HG03342 (cell line): ENCODE data around the gene ZCCHC14.
A peak's percentile ranks its signal among the peaks of the same experiment; 100 is the strongest.
"Not testable (repeated sequence)": the region's sequence is repeated elsewhere in the genome, so short reads cannot be mapped to it uniquely, and the experiment has no call there.

Source experiments
- ATAC-seq: cut with Tn5 transposase; IDR thresholded peaks from one replicate; pipeline ENCODE4 v1.9.1; 2021; ENCODE audit warnings: mild to moderate bottlenecking, moderate library complexity; ENCODE audit not compliant: unreplicated experiment

The ZCCHC14 gene

DNA sequence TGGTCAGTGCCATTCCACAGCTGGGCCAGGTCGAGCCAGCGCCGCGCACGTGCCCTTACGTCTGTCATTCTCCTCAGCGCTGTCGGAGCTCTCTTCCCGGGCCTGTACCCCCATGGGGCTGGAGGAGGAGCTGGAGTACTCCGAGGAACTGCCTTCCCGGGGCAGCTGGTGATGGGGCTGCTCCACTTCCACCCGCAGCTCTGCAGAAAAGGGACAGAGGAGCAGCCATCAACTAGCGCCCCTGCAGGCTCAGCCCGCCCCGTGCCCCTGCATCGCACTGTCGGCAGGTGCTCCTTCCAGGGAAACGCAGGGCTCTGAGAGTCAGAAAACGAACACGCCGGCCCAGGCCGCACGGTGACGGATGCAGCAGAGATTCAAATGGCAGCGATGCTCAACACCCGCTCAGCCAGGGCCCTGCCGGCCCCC is 79.8 kb downstream of the ZCCHC14 start:
- no peak for ATAC-seq

DNA sequence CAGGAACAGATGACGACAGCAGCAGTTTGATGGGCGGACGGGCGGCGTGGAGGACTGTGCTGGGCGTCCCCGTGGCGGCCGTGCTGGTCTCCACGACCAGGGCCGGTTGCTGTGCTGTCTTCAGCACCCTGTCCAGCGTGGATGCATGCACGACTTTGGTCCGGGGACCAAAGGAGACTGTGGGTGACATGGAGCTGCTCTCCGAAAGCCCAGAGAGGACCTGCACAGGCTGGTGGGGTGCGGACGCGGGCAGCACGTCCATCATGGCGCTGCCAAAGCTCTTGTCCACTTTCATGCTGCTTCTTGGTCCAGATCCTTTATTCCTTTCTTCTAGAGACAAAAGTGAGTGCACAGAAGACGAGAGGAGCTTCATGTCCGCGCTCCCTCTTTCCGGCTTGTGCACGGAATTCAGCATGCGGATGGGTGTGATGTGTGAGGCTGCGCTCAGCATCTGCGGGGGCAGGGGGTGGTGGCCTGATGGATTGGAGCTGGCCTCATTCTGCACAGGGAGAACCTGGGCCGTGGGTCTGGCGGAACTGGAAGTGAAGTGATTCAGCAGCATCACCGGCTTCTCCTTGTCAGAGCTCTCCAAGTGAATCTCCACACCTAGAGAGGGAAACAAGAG is 80.3 kb downstream of the ZCCHC14 start:
- ATAC-seq = no peak

DNA sequence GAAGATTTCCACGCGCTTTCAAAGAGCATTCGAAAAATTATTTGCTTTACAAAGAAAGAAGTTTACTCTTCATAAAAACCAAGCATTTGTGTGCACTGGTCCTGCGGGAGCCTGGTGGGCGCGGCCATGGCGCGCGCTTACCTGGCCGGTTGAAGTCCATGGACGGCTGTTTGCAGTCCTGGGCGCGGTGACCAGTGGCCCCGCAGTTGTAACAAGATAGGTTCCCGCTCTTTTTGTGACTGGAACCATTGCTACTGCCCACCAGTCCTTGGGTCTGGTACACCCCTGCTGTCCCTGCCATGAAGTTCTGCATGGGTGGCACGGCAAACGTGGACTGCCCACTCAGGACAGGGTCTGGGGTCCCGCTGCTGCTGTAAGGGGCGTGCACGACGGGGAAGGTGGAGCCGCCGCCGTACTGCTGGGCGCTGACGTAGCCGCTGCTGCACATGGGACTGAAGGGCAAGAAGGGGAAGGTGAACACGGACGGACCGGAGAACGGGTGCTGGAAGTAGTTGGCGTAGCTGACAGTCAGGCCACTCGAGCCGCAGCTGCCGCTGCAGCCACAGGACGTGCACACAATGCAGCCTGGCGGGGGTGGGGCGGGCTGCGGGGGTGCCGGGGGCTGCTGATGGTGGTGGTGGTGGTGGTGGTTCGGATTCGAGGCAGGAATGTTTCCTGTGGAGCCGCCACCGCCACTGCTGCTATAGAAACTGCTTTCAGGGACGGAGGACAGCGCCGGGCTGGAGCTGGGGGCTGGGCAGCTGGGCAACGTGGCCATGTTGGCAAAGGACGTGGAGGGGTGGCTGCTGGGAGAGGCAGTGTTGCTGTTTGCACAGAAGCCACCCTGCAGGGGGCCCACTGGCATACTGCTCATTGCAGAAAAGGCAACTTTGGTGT is 81.2 kb downstream of the ZCCHC14 start:
- no peak for ATAC-seq

DNA sequence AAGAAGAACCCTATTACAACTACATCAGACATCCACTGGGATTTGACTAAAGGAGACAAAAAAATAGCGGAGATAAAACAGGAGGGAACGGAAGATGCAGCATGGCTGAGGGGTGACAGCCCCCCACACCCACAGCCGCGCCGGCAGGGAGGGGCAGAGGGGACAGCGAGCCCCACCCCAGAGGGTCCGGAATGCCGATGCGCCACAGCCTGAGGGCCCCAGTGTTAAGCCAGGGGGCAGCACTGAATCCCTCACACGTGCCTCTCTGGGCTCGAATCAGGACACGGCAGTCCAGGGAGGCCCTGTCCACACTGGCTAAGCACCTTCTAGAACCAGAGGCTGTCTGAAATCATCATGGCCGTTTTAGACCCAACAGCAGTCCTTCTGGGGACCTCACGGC is 81.9 kb downstream of the ZCCHC14 start:
- ATAC-seq = no peak

DNA sequence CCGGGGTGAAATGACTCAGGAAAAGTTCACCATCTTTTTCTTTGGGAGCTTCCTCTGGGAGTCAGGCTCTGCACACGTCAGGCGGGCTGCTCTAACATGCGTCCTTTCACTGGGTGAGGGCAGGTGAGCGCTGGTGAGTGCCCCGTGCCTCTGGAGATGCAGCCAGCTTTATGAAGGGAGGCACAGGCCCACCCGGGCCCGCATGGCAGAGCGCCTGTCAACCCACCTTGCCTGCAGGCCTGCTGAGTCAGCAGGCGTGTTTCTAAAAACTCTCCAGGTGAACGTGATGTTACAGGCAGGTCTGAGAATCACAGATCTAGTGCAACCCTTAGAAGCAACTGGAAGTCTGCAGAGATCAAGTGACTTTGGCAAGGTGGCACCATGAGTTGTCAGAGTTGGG is 82.3 kb downstream of the ZCCHC14 start:
- ATAC-seq = no peak

DNA sequence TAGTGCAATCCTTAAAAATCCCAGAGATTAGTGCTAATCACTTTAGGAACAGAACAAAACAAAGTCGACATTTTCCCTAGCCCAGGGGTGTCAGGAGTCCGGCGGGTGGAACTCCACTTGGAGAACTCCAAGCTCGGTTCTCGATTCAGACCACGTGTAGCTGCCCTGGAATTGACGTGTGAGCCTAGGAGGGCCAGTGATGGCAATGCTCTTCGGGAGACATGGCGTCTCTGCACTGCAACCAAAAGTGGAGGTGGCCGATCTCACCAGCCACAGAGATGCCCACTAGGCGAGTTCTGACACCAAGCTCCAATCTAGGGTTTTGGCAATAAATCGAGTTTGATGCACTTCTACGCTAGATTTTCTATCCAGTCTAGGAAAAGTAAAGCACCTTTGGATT is 83.0 kb downstream of the ZCCHC14 start:
- no peak for ATAC-seq

DNA sequence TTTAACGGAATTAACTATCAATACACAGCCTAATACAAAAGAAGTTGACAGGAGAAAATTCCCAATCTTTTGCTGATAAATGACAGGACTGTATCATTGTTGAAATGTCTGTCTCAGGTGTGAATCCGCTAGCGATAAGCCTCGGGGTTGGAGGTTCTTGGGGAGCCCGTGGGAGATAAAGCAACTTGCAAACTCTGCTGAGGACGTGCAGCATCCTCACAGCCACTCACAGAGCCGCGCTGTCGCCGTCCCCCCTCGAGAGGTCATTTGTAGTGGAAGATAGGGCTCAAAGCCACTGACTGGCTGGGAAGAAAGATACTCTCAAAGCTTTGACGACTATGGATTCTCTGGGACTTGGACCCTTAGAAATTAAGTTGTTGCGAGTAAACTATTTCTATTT is 83.7 kb downstream of the ZCCHC14 start:
- ATAC-seq = no peak

DNA sequence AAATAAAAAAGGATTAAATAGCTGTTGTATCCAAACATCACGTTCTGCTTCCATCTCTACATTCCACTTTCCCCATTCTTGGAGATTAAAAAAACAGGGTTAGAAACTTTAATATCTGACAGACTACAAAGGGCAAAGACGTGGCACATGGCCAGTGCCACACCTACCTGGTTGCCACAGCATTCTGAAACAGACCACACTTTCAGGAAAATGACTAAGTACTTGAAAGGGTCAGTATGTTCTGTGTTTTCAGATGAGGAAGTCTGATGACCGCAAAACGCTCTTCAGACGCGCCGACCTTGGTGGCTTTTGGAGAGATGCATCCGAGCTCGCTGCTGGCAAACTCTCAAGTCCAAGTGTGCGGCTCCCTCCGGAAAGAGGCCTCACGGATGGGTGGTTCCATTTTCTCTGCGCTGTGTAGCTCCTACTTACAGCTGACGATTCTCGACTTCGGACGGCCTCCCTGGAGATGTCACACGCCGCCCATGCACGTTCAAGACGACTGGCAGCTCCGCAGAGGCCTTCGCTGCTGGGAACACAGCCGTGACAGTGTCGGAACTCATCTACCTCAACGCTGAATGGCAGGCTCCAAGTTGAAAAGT is 85.2 kb downstream of the ZCCHC14 start:
- no peak for ATAC-seq

DNA sequence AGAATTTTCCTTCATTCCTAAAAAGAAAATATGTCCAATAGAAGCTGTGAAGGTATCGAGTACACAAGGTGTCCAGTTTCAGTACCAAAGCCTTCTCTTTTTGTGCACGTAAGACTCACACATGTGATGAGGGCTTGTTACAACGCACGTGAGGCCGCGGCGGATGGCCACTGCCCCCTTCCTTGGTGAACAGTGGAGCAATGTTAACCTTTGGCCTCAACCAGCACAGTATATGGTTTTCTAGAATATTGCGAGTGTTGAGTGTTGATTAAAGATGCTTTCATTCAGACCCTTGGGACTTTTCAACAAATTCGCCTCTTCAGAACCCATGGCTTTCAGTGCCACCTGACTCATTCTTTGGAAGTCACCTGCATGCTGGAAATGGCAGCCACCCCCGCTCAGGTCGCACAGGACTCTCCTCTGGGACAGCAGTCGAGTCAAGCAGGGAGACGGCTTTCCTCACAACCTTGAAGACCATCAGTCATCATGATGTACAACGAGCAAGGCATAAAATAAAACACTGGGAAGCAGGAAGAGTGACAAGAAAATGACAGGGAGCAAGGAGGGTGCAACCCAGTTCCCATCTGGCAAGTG is 86.2 kb downstream of the ZCCHC14 start:
- no peak for ATAC-seq

DNA sequence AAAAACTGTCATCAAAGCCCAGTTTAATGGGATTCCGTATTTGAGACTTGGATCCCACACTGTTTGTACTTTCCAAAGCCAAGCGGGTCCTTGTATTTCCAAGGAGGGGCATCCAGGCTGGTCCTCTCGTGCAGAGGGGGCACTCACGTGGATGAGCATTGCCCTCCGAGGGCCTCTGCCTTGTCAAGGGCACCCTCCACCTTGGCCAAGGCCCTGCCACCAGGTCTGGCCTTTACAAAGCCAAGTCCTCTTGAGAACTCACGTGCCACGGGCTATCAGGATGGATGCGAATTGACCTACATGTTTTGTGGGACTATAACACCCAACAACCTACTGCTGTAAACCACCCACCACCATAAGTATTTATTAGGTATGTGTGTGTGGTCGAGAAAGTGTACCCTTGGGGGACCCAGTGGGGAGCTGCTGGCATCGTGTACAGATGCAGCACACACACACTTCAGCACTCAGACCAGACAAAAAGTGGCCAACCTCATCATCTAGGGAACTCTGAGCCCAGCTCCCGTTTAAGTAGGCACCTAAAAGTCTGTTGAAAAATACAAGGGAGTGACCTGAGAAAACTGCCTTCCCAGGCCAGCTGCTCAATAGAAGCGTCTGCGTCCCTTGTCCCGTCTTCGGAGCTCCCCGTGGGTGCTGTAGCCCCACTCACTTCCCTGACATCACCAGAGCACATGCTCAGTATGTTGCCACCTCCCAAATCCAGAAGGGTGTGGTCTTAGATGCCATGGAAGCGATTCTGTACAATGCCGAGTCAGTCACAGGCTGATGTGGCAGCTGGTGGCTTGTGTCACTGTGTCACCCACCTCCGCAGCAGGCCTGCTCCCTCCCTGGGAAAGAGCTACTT is 87.8 kb downstream of the ZCCHC14 start:
- no peak for ATAC-seq

DNA sequence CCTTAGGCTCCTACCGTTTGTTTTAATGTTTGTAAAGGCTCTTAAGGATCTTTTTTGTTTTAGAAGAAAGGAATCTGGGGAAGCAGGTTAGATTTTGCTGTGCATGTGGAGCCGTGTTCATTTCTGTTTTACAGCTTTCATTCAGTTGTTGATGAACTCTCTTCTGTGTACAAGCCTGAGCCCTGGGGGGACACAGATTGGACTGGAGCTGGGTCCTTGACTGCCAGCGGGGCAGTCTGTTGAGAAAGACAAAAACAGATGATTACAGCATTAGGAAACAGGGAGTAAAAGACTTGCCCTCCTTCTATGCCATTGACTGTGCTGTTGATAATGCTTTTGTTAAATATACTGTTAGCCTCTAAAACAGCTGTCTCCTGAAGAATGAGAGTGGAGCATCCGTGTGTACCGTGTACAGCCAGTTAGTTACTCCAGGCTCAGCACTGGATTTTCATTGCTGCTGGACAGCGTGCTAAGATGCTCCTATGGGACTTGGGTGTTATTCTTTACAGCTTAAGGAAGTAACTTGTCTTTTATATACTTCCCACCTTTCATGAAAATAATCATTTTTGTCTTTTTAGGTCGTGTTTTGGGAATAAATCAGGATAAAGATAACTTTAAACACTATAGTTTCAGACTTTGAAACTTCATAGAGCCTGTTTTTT is 97.5 kb downstream of the ZCCHC14 start:
- no peak for ATAC-seq

DNA sequence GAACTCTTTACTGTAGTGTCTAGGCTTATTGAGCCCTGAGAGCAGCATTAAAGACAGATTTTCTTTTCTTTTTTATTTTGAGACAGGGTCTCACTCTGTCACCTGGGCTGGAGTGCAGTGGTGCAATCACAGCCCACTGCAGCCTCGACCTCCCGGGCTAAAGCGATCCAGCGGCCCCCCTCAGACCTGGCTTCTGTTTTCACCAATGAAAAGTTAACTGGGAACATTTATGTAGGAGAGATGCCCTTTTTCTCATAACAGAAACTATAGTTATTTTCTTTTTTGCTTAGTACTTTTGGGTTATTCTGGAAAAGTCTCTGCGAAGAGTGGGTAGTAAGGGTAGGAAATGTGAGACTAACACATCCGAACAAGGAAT is 99.2 kb downstream of the ZCCHC14 start:
- ATAC-seq = no peak

DNA sequence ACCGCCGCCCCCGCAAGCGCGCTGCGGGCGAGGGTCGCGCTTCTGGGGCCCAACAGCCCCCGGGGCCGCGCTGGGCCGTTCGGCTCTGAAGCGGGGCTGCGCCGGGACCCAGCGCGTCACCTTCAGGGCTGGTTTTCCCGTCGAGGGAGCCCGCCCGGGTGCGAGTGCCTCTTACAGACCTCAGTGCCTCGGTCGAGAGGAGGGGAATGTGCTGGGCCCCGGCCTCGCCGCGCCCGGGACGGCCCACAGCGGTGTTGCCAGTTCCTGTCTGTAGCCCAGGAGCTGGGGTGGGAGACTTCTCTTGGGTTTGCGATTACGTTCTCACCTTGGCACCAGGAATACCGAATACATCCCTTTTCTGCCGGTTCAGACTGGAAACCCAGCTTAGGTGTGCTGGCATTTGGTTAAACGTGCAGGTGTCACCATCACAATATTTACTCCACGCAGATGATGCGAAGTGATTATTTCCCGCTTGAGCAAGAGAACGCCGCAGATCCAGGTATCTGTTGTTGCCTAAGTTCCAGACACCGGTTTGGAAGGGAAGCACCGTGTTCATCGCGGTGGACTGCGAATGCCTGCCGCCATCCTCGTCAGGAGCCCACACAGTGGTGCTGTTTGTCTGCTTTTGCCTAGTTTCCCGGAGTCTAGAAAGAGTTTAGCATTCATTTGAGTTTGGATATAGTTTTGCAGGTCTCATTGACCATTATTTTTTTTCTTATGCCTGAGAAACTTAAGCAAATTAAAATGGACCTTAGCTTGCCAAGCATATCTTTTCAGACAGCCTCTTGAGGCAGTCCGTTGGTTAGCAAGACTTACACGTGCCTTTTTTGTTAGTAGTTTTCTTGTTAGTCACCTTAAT is 99.8 kb downstream of the ZCCHC14 start:
- no peak for ATAC-seq

DNA sequence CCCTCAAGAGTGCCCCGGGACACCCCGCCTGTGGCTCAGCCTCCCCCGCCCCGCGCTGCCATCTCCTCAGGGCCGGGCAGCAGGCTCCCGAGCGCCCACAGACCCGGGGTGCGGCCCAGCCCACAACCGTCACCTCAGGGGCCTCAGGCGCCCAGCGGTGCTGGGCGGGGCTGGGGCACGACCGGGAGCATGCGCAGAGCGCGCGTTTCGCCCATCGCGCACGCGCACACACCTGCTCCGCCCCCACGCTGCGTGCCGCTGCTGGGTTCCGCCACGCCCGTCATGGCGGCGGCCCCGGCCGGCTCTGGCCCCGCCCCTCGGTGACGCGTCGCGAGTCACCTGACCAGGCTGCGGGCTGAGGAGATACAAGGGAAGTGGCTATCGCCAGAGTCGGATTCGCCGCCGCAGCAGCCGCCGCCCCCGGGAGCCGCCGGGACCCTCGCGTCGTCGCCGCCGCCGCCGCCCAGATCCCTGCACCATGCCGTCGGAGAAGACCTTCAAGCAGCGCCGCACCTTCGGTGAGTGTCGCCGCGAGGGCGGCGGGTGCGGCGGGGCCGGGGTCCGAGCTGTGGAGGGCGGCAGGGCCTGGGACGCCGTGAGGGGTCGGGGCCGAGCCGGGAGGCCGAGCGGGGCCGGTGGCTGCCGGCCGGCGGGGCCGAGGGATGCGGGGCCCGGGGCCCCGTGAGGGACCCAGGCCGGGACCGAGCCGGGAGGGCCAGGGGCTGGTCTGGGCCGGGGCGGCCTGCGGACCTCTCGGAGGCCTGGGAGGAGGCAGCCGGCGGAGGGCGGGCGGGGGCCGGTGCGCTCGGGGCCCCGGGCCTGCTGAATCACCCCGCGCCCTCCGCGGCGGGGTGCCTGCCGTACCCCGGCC is 100.6 kb downstream of the ZCCHC14 start, which contains the start of gene MAP1LC3B:
Gene MAP1LC3B (plus strand): TSS at position 387 of the 871 bp plus-strand sequence. CDS start 92 bp downstream, at position 479.
- ATAC-seq = peak; percentile 61

DNA sequence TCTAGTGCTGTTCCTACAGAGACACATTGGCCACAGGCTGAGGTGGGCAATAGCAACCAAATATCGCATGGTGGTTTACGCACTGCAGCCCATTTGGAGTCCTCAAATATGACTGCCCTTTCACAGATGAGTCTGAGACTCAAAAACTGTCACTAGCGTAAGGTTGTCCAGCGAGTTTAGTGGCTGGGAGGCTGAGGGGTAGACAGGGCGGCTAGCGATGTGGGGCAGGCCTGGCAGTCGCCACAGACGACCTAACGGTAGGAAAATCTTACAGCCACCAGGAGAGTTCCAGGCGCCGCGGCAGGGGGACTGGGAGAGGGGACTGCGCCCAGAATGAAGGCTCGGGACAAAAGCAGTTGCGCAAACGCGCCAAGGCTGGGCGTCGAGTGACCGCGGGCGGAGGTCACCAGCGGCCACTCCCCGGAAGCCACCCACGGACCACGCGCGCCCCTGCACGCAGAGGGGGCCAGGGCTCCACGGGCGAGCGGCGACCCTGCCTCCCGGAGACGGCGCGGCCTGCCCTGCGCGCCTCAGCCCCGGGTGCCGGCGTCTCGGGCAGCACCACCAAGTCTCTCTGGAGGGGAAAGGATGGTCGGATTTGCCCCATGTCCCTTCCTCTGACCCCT is 101.4 kb downstream of the ZCCHC14 start:
- ATAC-seq = no peak

DNA sequence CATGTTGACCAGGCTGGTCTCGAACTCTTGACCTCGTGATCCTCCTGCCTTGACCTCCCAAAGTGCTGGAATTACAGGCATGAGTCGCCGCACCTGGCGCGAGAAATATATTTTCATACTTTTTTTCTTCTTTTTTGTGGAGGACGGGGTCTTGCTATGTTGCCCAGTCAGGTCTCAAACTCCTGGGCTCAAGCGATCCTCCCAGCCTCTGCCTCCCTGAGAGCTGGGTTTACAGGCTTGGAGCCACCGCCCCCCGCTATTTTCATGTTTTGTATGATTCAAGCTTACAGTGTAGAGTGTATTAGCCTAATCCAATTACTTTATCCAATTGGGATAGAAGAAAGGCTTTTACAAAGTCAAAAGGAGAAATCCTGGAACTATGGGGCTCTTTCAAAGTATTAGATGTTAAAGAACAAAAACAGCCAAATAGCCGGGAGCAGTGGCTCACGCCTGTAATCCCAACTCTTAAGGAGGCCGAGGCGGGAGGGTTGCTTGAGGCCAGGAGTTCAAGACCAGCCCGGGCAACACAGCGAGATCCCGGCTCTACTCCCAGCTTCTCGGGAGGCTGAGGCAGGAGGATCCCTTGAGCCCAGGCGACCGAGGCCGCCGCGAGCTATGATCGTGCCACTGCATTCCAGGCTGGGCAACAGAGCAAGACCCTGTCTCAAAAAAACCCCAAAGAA is 102.0 kb downstream of the ZCCHC14 start:
- no peak for ATAC-seq

DNA sequence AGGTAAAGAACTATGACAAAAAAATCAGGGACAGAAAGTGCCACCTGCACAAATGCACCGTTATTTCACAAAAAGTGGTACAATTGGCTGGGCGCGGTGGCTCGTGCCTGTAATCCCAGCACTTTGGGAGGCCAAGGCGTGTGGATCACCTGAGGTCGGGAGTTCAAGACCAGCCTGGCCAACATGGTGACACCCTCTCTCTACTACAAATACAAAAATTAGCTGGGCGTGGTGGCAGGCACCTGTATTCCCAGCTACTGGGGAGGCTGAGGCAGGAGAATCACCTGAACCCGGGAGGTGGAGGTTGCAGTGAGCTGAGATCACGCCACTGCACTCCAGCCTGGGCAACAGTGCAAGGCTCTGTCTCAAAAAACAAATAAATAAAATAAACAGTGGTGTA is 102.9 kb downstream of the ZCCHC14 start:
- ATAC-seq = not testable (repeated sequence)
